Adrenal gland (tissue), 5 donors: Measurements from ENCODE around the gene CUL2.

ENCODE experiments used
- CTCF ChIP-seq, 6 experiments: fragments of 450-650 bp in 4 of 6; fragments of 200-600 bp in 2 of 6; sonication (generic) in 1 of 6; IDR thresholded peaks; 1 replicate in 5 of 6; 2 replicates in 1 of 6; pipeline versions ENCODE4 v1.5.1 to v1.8.0; 2016 to 2021; ENCODE audit warnings: antibody characterized with exemption in 6 of 6, mild to moderate bottlenecking in 2 of 6, moderate library complexity in 1 of 6
- POLR2A ChIP-seq, 2 donors: fragments of 450-650 bp; IDR thresholded peaks; one replicate each; pipeline ENCODE4 v1.6.1; 2017; ENCODE audit warnings: antibody characterized with exemption in 2 of 2, mild to moderate bottlenecking in 2 of 2, moderate library complexity in 1 of 2
- donor health status: DM: no; HTN: no; CAD: no.

GRCh38 chr10:35015843-35016408 is 74.2 kb downstream of the CUL2 start:
- TF ChIP-seq CTCF (IDR thresholded peaks at IDR 0.05) (no peak), POLR2A (IDR thresholded peaks at IDR 0.05) (no peak)
